Hematopoietic multipotent progenitor cell (in vitro differentiated cells): ENCODE data around the gene TMEM45B. TPM values are rescaled to one million over a fixed set of nuclear protein-coding genes. Genes with fewer than 3 reads are reported as not detected.

Experiments used
- DNase-seq, 3 donors: peaks; one replicate each; pipeline ENCODE4 v3.0.0-alpha.2; 2011 to 2015; ENCODE audit warnings: low read depth in 2 of 3, low spot score in 2 of 3
- small RNA-seq: library from RNA; depleted of rRNA; stranded (forward); fragments of <200 nt; gene quantifications from one replicate; pipeline ENCODE3, GENCODE V24; 2012
- total RNA-seq: library from RNA; depleted of rRNA; stranded (reverse); fragments of >200 nt; gene quantifications from one replicate; pipeline ENCODE4 v1.2.3, GENCODE V29; 2012

TMEM45B gene
- total RNA-seq, 1 donor = 0.27 TPM

GRCh38 chr11:129895126-129896041, 79.7 kb downstream of the TMEM45B start, which contains the start of gene NFRKB:
TSS of gene NFRKB (minus strand) at chr11:129895578. CDS start at chr11:129892849, 2,729 bp downstream.
- peak; percentile 72 to 84 (median 74) for DNase-seq

GRCh38 chr11:129896062-129896461, 80.4 kb downstream of the TMEM45B start:
- DNase-seq = no peak

GRCh38 chr11:129905402-129905801, 89.8 kb downstream of the TMEM45B start:
- DNase-seq = no peak

Small RNAs within 50 kb of the gene (small RNA-seq; reads per million reads assigned to genes)
- gene AP003327.1 = not detected

Other genes with a start within 250 kb of the TMEM45B start
- 48.2 TPM for gene NFRKB, start 79.7 kb downstream of the TMEM45B start, total RNA-seq
- 11.0 TPM for gene PRDM10, start 187.0 kb downstream of the TMEM45B start, total RNA-seq